Gastrocnemius medialis (tissue), 4 donors: ENCODE results near the gene DGLUCY. TPM values are rescaled to one million over a fixed set of nuclear protein-coding genes. Genes with fewer than 3 reads are reported as not detected.
"Not testable (repeated sequence)": the region's sequence is repeated elsewhere in the genome, so short reads cannot be mapped to it uniquely, and the experiment has no call there.

ENCODE experiments used
- ATAC-seq, 2 donors: fragments of 150-250 bp; one replicate each; pipeline ENCODE4 v1.9.1; 2016
- DNase-seq, 2 donors: peaks; one replicate each; pipeline ENCODE4 v3.0.0-alpha.2; 2019
- H3K27ac ChIP-seq, 4 donors: fragments of 200-600 bp; sonication (generic); 1 replicate in 1 of 4; 2 replicates in 3 of 4; pipeline ENCODE4 v1.5.1; 2016 to 2018; ENCODE audit warnings: mild to moderate bottlenecking in 2 of 4, moderate library complexity in 1 of 4
- H3K27me3 ChIP-seq, 3 donors: fragments of 200-600 bp; sonication (generic) in 2 of 3; 1 replicate in 1 of 3; 2 replicates in 2 of 3; pipeline versions ENCODE4 v1.5.1 to v1.6.0; 2016 to 2019; ENCODE audit warnings: mild to moderate bottlenecking in 1 of 3, moderate library complexity in 1 of 3
- H3K36me3 ChIP-seq, 2 donors: fragments of 200-600 bp; sonication (generic) in 1 of 2; one replicate each; pipeline ENCODE4 v1.5.1; 2017 to 2018
- H3K4me1 ChIP-seq, 2 donors: fragments of 200-600 bp; sonication (generic) in 1 of 2; one replicate each; pipeline ENCODE4 v1.5.1; 2016 to 2017; ENCODE audit warnings: mild to moderate bottlenecking in 2 of 2
- H3K4me3 ChIP-seq, 4 donors: fragments of 200-600 bp; sonication (generic) in 3 of 4; 1 replicate in 1 of 4; 2 replicates in 3 of 4; pipeline ENCODE4 v1.5.1; 2016 to 2019; ENCODE audit warnings: mild to moderate bottlenecking in 2 of 4
- H3K9me3 ChIP-seq, 3 donors: fragments of 200-600 bp; sonication (generic) in 2 of 3; 1 replicate in 1 of 3; 2 replicates in 2 of 3; pipeline ENCODE4 v1.5.1; 2016 to 2019
- POLR2A ChIP-seq, 2 donors: fragments of 450-650 bp; IDR thresholded peaks; one replicate each; pipeline ENCODE4 v1.6.1; 2017; ENCODE audit warnings: antibody characterized with exemption in 2 of 2, mild to moderate bottlenecking in 2 of 2, moderate library complexity in 2 of 2
- in situ Hi-C, 4 donors: fragments of 200-750 bp; cut with MboI; loops; one replicate each; pipeline versions ENCODE4 v1.15.0 to v1.8.0; 2017; ENCODE audit warnings: low sequenced_read_pairs in 4 of 4
- intact Hi-C: fragments of 100-400 bp; cut with DNase I; formaldehyde crosslinking; loops from one replicate; pipeline ENCODE4 v1.15.1; 2023; ENCODE audit warnings: low total_unique reads
- total RNA-seq, 4 donors: library from RNA; depleted of rRNA; stranded (reverse); fragments of >200 nt; gene quantifications; one replicate each; pipeline versions ENCODE4 v1.1.0 to v1.2.3, GENCODE V29; 2016
- TF ChIP-seq, protein P1 (sequence below), 5 experiments: fragments of 450-650 bp in 3 of 5; fragments of 200-600 bp in 2 of 5; sonication (generic) in 2 of 5; IDR thresholded peaks in 4 of 5; conservative IDR thresholded peaks in 1 of 5; 1 replicate in 4 of 5; 2 replicates in 1 of 5; pipeline ENCODE4 v1.5.1; 2016 to 2019; ENCODE audit warnings: antibody characterized with exemption in 5 of 5, mild to moderate bottlenecking in 3 of 5, moderate library complexity in 3 of 5

Gene DGLUCY
- total RNA-seq, 4 donors from 2014 or later, result 29.3 to 93.7 (median 67.8) TPM

DNA sequence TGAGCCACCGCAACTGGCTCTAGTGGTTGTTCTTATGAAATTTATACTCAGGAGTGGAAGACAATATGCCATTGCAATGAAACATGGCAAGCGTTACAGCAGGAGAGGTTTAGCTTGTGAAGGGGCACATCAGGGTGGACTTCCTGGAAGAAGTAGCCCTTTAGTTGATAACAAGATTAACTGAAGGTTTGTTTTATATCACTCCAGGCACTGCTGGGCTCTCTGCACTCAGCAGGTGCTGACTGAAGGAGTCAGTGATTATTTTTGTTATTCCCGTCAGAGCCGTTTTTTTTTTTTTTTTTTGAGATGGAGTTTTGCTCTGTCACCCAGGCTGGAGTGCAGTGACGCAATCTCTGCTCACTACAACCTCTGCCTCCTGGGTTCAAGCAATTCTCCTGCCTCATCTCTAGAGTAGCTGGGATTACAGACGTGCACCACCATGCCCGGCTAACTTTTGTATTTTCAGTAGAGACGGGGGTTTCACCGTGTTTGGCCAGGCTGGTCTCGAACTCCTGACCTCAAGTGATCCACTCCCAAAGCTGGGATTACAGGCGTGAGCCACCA, 148.2 kb downstream of the DGLUCY start:
- Histone ChIP-seq H3K27ac (no peak overlapping the region), H3K9me3 (no peaks in the 10 kb centered on the region), H3K36me3 (no peaks in the 10 kb centered on the region), H3K4me1 (no peaks in the 10 kb centered on the region), H3K27me3 (peaks cover 6 to 20% (median 18%) of the 10 kb centered on the region in 3 donors), H3K4me3 (no peak overlapping the region)
- intact Hi-C loops (no loop called here), in situ Hi-C loops (no loop called here)
- DNase-seq (no peak), ATAC-seq (no peak)
- TF ChIP-seq POLR2A (IDR thresholded peaks at IDR 0.05), result no peak
- TF ChIP-seq, protein P1, sequence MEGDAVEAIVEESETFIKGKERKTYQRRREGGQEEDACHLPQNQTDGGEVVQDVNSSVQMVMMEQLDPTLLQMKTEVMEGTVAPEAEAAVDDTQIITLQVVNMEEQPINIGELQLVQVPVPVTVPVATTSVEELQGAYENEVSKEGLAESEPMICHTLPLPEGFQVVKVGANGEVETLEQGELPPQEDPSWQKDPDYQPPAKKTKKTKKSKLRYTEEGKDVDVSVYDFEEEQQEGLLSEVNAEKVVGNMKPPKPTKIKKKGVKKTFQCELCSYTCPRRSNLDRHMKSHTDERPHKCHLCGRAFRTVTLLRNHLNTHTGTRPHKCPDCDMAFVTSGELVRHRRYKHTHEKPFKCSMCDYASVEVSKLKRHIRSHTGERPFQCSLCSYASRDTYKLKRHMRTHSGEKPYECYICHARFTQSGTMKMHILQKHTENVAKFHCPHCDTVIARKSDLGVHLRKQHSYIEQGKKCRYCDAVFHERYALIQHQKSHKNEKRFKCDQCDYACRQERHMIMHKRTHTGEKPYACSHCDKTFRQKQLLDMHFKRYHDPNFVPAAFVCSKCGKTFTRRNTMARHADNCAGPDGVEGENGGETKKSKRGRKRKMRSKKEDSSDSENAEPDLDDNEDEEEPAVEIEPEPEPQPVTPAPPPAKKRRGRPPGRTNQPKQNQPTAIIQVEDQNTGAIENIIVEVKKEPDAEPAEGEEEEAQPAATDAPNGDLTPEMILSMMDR (IDR thresholded peaks at IDR 0.05 in 4 of 5, conservative IDR thresholded peaks at IDR 0.05 in 1 of 5), result no peak

DNA sequence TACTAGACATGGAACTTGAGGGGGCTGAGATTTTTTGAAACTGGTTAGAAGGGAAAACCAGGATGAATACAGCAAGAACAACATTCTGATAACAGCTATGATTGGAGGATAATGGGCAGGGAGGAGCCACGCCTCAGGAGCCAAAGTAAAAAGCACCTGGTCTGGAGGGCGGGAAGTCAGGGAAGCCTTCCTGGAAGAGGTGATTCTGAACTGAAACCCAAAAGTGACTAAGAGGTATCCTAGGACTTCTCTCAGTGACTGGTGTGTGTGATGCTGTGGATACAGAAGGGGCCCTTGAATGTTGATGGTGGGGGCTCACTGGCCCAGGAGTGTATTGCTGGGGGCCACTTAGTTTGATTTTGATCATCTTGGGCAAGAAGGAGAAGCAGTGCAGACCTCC, 149.5 kb downstream of the DGLUCY start:
- DNase-seq (no peak), ATAC-seq (no peak)
- Histone ChIP-seq H3K4me3 (no peak overlapping the region), H3K27me3 (peaks cover 12 to 23% (median 18%) of the 10 kb centered on the region in 3 donors), H3K27ac (no peak overlapping the region), H3K4me1 (no peaks in the 10 kb centered on the region), H3K9me3 (no peaks in the 10 kb centered on the region), H3K36me3 (no peaks in the 10 kb centered on the region)
- in situ Hi-C loops (no loop called here), intact Hi-C loops (no loop called here)
- TF ChIP-seq POLR2A (IDR thresholded peaks at IDR 0.05), result no peak
- TF ChIP-seq, protein P1 (IDR thresholded peaks at IDR 0.05 in 4 of 5, conservative IDR thresholded peaks at IDR 0.05 in 1 of 5), result no peak

DNA sequence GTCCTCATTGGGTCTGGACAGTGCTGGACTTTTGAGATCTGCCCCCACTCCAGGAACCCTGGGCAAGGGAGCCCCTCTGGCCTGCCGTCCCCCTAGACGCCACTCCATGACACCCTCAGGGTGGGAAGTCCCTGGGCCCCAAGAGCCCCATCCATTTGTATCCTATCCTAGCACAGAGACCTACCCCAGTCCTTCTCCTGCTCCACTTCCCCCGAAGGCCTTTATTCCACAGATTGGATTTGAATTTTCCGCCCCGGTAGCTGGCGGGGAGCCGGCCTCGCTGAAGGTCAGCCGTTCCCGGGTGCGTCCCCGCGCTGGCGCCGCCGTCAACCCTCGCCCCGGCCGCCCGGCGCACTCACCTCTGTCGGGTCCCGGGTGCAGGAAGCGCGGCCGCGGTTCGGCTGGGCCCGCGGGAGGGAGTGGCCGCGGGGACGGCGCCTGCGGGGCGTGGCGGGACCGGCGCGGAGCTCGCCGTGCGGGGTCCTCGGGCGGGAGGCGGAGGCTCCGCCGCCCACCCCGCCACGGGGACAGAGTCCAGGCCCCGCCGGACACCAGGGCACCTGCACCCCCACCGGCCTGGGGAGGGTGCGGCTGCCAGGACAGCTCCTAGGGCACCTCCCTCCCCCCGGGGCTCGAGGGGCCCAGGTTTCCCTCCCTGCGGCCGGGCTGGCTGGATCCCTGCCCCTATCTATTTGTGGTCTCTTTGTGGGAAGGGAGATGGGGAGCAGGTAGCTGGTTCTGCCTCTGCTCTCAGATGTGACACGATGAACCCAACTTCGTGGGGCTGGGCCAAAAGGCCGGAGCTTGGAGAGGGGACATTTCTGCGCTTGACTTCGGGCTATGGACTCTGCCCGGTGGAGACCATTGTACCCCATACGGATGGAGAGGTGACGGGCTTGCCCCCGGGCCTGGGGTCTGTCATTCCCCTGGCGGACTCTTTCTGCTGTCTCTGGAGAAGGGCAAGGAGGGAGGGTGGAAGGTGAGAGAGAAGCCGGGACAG, 150.6 kb downstream of the DGLUCY start:
- no peak for TF ChIP-seq POLR2A (IDR thresholded peaks at IDR 0.05)
- TF ChIP-seq, protein P1 (IDR thresholded peaks at IDR 0.05 in 4 of 5, conservative IDR thresholded peaks at IDR 0.05 in 1 of 5), result no peak
- in situ Hi-C loops (no loop called here), intact Hi-C loops (no loop called here)
- Histone ChIP-seq H3K4me3 (peak overlapping the region in 3 of 4 donors; percentile 34 to 55 (median 37)), H3K36me3 (no peaks in the 10 kb centered on the region), H3K27me3 (peaks cover 12 to 23% (median 18%) of the 10 kb centered on the region in 3 donors), H3K4me1 (no peaks in the 10 kb centered on the region), H3K27ac (no peak overlapping the region), H3K9me3 (no peaks in the 10 kb centered on the region)
- DNase-seq (no peak), ATAC-seq (no peak)

DNA sequence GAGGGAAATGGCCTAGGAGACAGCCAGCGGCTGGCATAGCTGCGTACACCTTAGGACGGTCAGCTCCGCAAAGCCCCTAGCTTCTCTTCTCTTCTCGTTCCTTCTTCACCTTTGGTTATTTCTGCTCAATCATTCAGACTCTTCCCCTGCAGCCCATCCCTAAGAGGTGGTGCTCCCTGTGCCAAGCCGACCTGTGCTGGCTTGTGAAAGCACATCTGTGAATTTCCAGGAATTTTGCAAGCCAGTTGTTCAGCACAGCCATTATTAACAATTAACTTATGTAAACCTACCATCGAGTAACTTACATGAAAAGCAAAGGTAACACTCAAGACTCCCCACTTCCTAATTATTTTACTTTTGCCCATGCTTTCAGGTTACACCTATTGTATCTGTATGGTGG, 151.5 kb downstream of the DGLUCY start:
- no peak for ATAC-seq
- TF ChIP-seq POLR2A (IDR thresholded peaks at IDR 0.05), result no peak
- TF ChIP-seq, protein P1 (IDR thresholded peaks at IDR 0.05 in 4 of 5, conservative IDR thresholded peaks at IDR 0.05 in 1 of 5), result no peak

DNA sequence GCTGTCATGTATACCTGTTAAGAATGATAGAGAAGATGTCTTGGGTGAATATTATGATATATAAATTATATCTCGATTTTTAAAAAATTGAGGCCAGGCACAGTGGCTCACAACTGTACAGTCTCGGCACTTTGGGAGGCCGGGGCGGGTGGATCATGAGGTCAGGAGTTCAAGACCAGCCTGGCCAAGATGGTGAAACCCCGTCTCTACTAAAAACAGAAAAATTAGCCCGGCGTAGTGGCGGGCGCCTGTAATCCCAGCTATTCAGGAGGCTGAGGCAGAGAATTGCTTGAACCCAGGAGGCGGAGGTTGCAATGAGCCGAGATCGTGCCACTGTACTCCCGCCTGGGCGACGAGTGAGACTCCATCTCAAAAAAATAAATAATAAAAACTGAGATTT, 152.4 kb downstream of the DGLUCY start:
- H3K27me3 ChIP-seq, result peaks cover 12 to 18% (median 18%) of the 10 kb centered on the region in 3 donors
- H3K4me3 ChIP-seq, H3K36me3 ChIP-seq, intact Hi-C loops, ATAC-seq, H3K27ac ChIP-seq, in situ Hi-C loops, DNase-seq, H3K9me3 ChIP-seq, H3K4me1 ChIP-seq: not testable (repeated sequence)

More for the DNA sequence above, 151.5 kb downstream of the DGLUCY start:
- intact Hi-C loops (no loop called here), in situ Hi-C loops (no loop called here)
- no peaks in the 10 kb centered on the region for H3K4me1 ChIP-seq
- H3K9me3 ChIP-seq, result no peaks in the 10 kb centered on the region
- H3K27me3 ChIP-seq, result peaks cover 12 to 23% (median 18%) of the 10 kb centered on the region in 3 donors
- H3K36me3 ChIP-seq, result no peaks in the 10 kb centered on the region
- no peak overlapping the region for H3K27ac ChIP-seq
- no peak for DNase-seq
- no peak overlapping the region for H3K4me3 ChIP-seq
